Measurements from ENCODE around the gene RPL18A. TPM values are rescaled to one million over a fixed set of nuclear protein-coding genes. Genes with fewer than 3 reads are reported as not detected.
A peak's percentile ranks its signal among the peaks of the same experiment; 100 is the strongest.

Gene RPL18A
- total RNA-seq, 1 donor from 2014 or later = 1,909 TPM

GRCh38 chr19:17842663-17843291 lies 16.9 kb upstream of the RPL18A start:
- peak overlapping the region; percentile 40 for H3K9ac ChIP-seq (ENCODE audit: low read length)
- no peak overlapping the region for H3K27ac ChIP-seq (ENCODE audit: low read depth, low read length)
- H3K27me3 Mint-ChIP-seq (ENCODE audit: low read depth, unreplicated experiment) = peaks cover 35% of the 10 kb centered on the region
- DNase-seq (ENCODE audit: low read depth) = no peak
- H3K4me1 ChIP-seq (ENCODE audit: insufficient read depth, low read length) = no peaks in the 10 kb centered on the region
- H3K27me3 ChIP-seq (ENCODE audit: insufficient read depth, low read length) = no peaks in the 10 kb centered on the region
- H3K4me1 Mint-ChIP-seq (ENCODE audit: low read depth, unreplicated experiment) = no peaks in the 10 kb centered on the region
- no peaks in the 10 kb centered on the region for H3K36me3 ChIP-seq (ENCODE audit: insufficient read depth, low read length)
- peaks cover 2% of the 10 kb centered on the region for H3K9me3 Mint-ChIP-seq (ENCODE audit: unreplicated experiment)
- no peak overlapping the region for H3K27ac Mint-ChIP-seq (ENCODE audit: unreplicated experiment)
- peak overlapping the region; percentile 34 for H3K4me3 Mint-ChIP-seq (ENCODE audit: unreplicated experiment)
- H3K4me2 ChIP-seq (ENCODE audit: low read length) = peak overlapping the region; percentile 83
- peak overlapping the region; percentile 29 for H3K4me3 ChIP-seq (ENCODE audit: insufficient read depth, low read depth, low read length)
- H3K79me2 ChIP-seq (ENCODE audit: insufficient read depth, low read length) = no peaks in the 10 kb centered on the region
- H3K9me3 ChIP-seq (ENCODE audit: insufficient read depth, low read depth, low read length) = no peaks in the 10 kb centered on the region
- peaks cover 3% of the 10 kb centered on the region for H3K36me3 Mint-ChIP-seq (ENCODE audit: low read depth, unreplicated experiment)
- no peaks in the 10 kb centered on the region for H4K20me1 ChIP-seq (ENCODE audit: insufficient read depth, low read length)
- TF ChIP-seq CTCF (IDR thresholded peaks at IDR 0.05; ENCODE audit: insufficient read depth, low read depth, low read length) (no peak), EZH2 (IDR thresholded peaks at IDR 0.05; ENCODE audit: insufficient read depth, low read length) (no peak)
- no peak for FAIRE-seq
- H2AFZ ChIP-seq (ENCODE audit: low read depth, low read length) = peak overlapping the region; percentile 85

GRCh38 chr19:17843292-17843827 lies 16.4 kb upstream of the RPL18A start:
- Histone ChIP-seq H3K36me3 (ENCODE audit: insufficient read depth, low read length) (no peaks in the 10 kb centered on the region), H4K20me1 (ENCODE audit: insufficient read depth, low read length) (no peaks in the 10 kb centered on the region), H3K9ac (ENCODE audit: low read length) (no peak overlapping the region), H3K4me3 (ENCODE audit: insufficient read depth, low read depth, low read length) (no peak overlapping the region), H3K9me3 (ENCODE audit: insufficient read depth, low read depth, low read length) (no peaks in the 10 kb centered on the region), H3K4me2 (ENCODE audit: low read length) (no peak overlapping the region), H3K27me3 (ENCODE audit: insufficient read depth, low read length) (no peaks in the 10 kb centered on the region), H3K27ac (ENCODE audit: low read depth, low read length) (no peak overlapping the region), H3K79me2 (ENCODE audit: insufficient read depth, low read length) (no peaks in the 10 kb centered on the region), H2AFZ (ENCODE audit: low read depth, low read length) (no peak overlapping the region), H3K4me1 (ENCODE audit: insufficient read depth, low read length) (peaks cover 4% of the 10 kb centered on the region)
- no peak overlapping the region for H3K27ac Mint-ChIP-seq (ENCODE audit: unreplicated experiment)
- no peak overlapping the region for H3K4me3 Mint-ChIP-seq (ENCODE audit: unreplicated experiment)
- no peak for FAIRE-seq
- H3K27me3 Mint-ChIP-seq (ENCODE audit: low read depth, unreplicated experiment) = peaks cover 29% of the 10 kb centered on the region
- peaks cover 2% of the 10 kb centered on the region for H3K9me3 Mint-ChIP-seq (ENCODE audit: unreplicated experiment)
- peaks cover under 1% of the 10 kb centered on the region for H3K36me3 Mint-ChIP-seq (ENCODE audit: low read depth, unreplicated experiment)
- no peaks in the 10 kb centered on the region for H3K4me1 Mint-ChIP-seq (ENCODE audit: low read depth, unreplicated experiment)
- DNase-seq (ENCODE audit: low read depth) = no peak
- no peak for TF ChIP-seq EZH2 (IDR thresholded peaks at IDR 0.05; ENCODE audit: insufficient read depth, low read length)
- no peak for TF ChIP-seq CTCF (IDR thresholded peaks at IDR 0.05; ENCODE audit: insufficient read depth, low read depth, low read length)

- Histone ChIP-seq H3K79me2 (ENCODE audit: insufficient read depth, low read length) (no peaks in the 10 kb centered on the region), H3K9me3 (ENCODE audit: insufficient read depth, low read depth, low read length) (no peaks in the 10 kb centered on the region), H3K36me3 (ENCODE audit: insufficient read depth, low read length) (no peaks in the 10 kb centered on the region), H3K9ac (ENCODE audit: low read length) (no peak overlapping the region), H3K4me2 (ENCODE audit: low read length) (no peak overlapping the region), H3K4me3 (ENCODE audit: insufficient read depth, low read depth, low read length) (no peak overlapping the region), H3K4me1 (ENCODE audit: insufficient read depth, low read length) (peaks cover 4% of the 10 kb centered on the region), H3K27ac (ENCODE audit: low read depth, low read length) (no peak overlapping the region), H4K20me1 (ENCODE audit: insufficient read depth, low read length) (no peaks in the 10 kb centered on the region), H2AFZ (ENCODE audit: low read depth, low read length) (no peak overlapping the region), H3K27me3 (ENCODE audit: insufficient read depth, low read length) (no peaks in the 10 kb centered on the region)
- Mint-ChIP-seq H3K36me3 (ENCODE audit: low read depth, unreplicated experiment) (no peaks in the 10 kb centered on the region), H3K9me3 (ENCODE audit: unreplicated experiment) (no peaks in the 10 kb centered on the region), H3K27ac (ENCODE audit: unreplicated experiment) (no peak overlapping the region), H3K4me1 (ENCODE audit: low read depth, unreplicated experiment) (no peaks in the 10 kb centered on the region), H3K27me3 (ENCODE audit: low read depth, unreplicated experiment) (peaks cover 25% of the 10 kb centered on the region), H3K4me3 (ENCODE audit: unreplicated experiment) (no peak overlapping the region)
- DNase-seq (ENCODE audit: low read depth) (no peak), FAIRE-seq (no peak)
- TF ChIP-seq CTCF (IDR thresholded peaks at IDR 0.05; ENCODE audit: insufficient read depth, low read depth, low read length) = no peak
- TF ChIP-seq EZH2 (IDR thresholded peaks at IDR 0.05; ENCODE audit: insufficient read depth, low read length) = no peak
Measured at GRCh38 chr19:17843908-17844490, 15.7 kb upstream of the RPL18A start.

All from astrocyte (in vitro differentiated cells and primary cell).